Measurements from ENCODE around the gene CCDC146.
"Not testable (repeated sequence)": the region's sequence is repeated elsewhere in the genome, so short reads cannot be mapped to it uniquely, and the experiment has no call there.

Gene CCDC146

DNA sequence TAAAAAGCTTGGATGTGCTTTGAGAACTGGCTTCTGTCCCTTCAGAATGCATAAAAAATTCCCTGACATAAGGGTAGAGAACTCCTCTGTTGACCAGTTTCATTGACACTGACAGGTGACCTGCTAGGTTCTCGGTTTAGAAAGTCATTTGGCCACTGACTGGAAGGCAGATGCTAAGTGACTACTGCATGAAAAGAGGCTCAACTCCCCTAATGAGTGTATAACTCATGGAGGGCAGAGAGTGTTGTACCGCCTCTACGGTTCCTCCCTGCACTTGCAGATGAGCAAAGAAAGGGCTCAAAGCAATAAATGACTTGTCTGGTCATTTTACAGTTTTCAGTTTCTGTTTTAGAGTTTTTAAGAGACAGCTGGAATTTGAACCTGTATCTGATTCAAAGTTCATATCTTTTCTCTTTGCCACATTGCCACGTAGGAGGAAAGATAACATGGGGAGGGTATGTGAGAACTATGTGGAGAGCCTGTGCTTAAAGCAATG, 80.1 kb downstream of the CCDC146 start:
- ATAC-seq (replicated peaks) (peak; percentile 77 to 89), DNase-seq (no peak)
- Mint-ChIP-seq H3K27me3 (no peaks in the 10 kb centered on the region), H3K36me3 (no peaks in the 10 kb centered on the region), H3K9me3 (no peaks in the 10 kb centered on the region), H3K4me3 (no peak overlapping the region), H3K27ac (peak overlapping the region; percentile 49), H3K4me1 (peaks cover 26 to 44% of the 10 kb centered on the region in 2 donors)

DNA sequence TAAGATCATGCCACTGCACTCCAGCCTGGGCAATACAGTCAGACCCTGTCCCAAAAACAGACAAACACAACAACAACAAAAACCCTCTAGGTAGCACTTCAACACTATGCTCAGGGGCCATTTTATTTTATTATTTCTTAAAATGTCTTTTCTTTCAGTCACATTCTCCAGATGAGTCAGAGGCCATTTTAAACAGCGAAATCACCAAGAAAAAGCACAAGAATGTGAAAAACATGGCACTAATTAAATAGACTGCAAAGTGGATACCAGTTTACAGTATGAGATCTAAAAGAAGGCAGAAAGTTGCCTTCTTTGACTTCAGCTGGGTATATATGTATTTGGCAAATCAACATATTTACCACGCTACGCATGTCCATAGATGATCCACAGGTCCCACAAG, 83.3 kb downstream of the CCDC146 start:
- Mint-ChIP-seq H3K4me3 (no peak overlapping the region), H3K4me1 (peaks cover 14 to 20% of the 10 kb centered on the region in 2 donors), H3K27ac (no peak overlapping the region), H3K36me3 (peaks cover 12 to 18% of the 10 kb centered on the region in 2 donors), H3K27me3 (no peaks in the 10 kb centered on the region), H3K9me3 (peaks cover 12 to 17% of the 10 kb centered on the region in 2 donors)
- no peak for DNase-seq
- no peak for ATAC-seq (replicated peaks)

- DNase-seq (no peak), ATAC-seq (replicated peaks) (no peak)
- peak overlapping the region; percentile 39 for H3K27ac Mint-ChIP-seq
- H3K36me3 Mint-ChIP-seq = peaks cover 12 to 21% of the 10 kb centered on the region in 2 donors
- no peak overlapping the region for H3K4me3 Mint-ChIP-seq
- H3K4me1 Mint-ChIP-seq = peaks cover 2 to 4% of the 10 kb centered on the region in 2 donors
- H3K27me3 Mint-ChIP-seq = no peaks in the 10 kb centered on the region
- H3K9me3 Mint-ChIP-seq = peaks cover 14 to 17% of the 10 kb centered on the region in 2 donors
Measured at GRCh38 chr7:77208416-77208815, 86.0 kb downstream of the CCDC146 start.

GRCh38 chr7:77209479-77210139, 87.2 kb downstream of the CCDC146 start:
- no peak for ATAC-seq (replicated peaks)
- no peak overlapping the region for H3K4me3 Mint-ChIP-seq

DNA sequence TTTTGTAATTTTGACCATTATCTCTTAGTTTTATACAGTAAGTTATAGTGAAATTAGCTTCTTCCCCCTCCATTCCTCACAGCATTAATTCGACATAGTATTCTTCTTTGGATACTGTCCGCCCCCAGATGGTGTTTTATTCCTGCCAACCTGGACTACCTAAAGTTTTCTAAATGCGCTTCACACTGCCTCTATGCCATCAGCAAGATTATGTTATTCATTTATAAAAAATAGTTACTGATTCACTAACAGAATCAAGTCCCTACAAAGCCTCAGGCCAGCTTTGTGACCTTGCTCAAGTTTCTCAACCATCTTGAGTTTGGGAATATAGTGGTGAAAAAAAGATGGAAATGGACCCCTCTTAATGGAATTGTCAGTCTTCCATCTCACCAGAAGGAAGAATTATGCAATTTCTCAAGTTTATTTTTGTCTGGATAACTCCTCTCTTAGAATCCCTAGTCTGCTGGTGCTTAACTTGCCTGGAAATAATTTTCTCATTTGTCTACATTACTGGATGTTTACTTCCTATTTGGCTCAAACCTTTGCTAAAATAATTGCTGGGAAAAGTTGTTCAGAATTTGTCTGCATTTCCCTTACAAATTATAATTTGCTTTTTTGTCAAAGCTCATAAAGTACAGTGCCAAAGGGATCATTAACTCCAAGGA, 93.9 kb downstream of the CCDC146 start:
- H3K4me3 Mint-ChIP-seq = no peak overlapping the region
- no peaks in the 10 kb centered on the region for H3K27me3 Mint-ChIP-seq
- peaks cover 3 to 10% of the 10 kb centered on the region in 2 donors for H3K36me3 Mint-ChIP-seq
- H3K9me3 Mint-ChIP-seq = peaks cover 6 to 11% of the 10 kb centered on the region in 2 donors
- ATAC-seq (replicated peaks) (no peak), DNase-seq (no peak)
- H3K4me1 Mint-ChIP-seq = no peaks in the 10 kb centered on the region
- no peak overlapping the region for H3K27ac Mint-ChIP-seq

More at GRCh38 chr7:77209479-77210139, 87.2 kb downstream of the CCDC146 start:
- no peak overlapping the region for H3K27ac Mint-ChIP-seq
- DNase-seq = no peak
- peaks cover 12 to 21% of the 10 kb centered on the region in 2 donors for H3K36me3 Mint-ChIP-seq
- H3K9me3 Mint-ChIP-seq = peaks cover 14 to 17% of the 10 kb centered on the region in 2 donors
- peaks cover 0 to 4% of the 10 kb centered on the region in 2 donors for H3K4me1 Mint-ChIP-seq
- no peaks in the 10 kb centered on the region for H3K27me3 Mint-ChIP-seq

DNA sequence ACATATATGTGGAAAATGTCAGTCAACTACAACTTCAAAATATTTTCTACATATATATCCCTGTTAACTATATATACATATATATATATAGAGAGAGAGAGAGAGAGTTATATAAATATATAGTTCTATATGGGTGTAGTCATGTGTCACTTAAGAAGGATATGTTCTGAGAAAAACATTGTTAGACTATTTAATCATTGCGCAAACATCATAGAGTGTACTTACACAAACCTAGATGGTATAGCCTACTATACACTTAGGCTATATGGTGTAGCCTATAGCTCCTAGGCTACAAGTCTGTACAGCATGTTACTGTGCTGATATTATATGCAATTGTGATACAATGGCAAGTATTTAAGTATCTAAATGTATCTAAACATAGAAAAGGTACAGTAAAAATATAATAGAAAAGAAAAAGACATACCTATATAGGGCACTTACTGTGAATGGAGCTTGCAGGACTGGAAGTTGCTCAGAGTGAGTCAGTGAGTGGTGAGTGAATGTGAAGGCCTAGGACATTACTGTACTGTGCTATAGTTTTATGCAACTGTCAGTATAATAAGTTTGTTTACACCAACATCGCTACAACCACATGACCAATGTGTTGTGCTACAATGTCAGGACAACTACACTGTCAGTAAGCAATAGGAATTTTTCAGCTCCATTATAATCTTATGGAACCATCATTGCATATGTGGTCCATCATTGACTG, 95.2 kb downstream of the CCDC146 start:
- Mint-ChIP-seq H3K36me3 (peaks cover 3 to 10% of the 10 kb centered on the region in 2 donors), H3K9me3 (peaks cover 6 to 11% of the 10 kb centered on the region in 2 donors), H3K4me1 (peaks cover 0 to 8% of the 10 kb centered on the region in 2 donors), H3K27ac (no peak overlapping the region), H3K27me3 (no peaks in the 10 kb centered on the region), H3K4me3 (no peak overlapping the region)
- ATAC-seq (replicated peaks) (no peak), DNase-seq (no peak)

DNA sequence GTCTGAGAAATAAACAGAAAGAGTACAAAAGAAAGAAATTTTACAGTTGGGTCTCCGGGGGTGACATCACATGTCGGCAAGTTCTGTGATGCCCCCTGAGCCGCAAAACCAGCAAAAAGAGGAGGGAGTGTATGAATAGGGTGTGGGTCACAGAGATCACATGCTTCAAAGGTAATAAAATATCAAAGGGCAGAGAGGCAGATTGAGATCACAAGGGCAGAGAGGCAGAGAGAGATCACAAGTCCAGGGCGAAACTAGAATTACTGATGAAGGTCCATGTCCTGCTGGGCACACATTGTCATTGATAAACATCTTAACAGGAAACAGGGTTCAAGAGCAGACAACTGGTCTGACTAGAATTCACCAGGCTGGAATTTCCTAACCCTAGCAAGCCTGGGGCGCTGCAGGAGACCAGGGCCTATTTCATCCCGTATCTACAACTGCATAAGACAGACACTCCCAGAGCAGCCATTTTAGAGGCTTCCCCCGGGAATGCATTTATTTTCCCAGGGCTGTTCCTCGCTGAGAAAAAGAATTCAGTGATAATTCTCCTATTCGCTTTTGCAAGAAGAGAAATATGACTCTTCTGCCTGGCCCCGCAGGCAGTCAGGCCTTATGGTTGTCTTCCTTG, 97.4 kb downstream of the CCDC146 start:
- Mint-ChIP-seq H3K36me3 (peaks cover 3 to 10% of the 10 kb centered on the region in 2 donors), H3K9me3 (peaks cover 6 to 11% of the 10 kb centered on the region in 2 donors)
- ATAC-seq (replicated peaks); H3K4me1 Mint-ChIP-seq; H3K27ac Mint-ChIP-seq; DNase-seq; H3K4me3 Mint-ChIP-seq; H3K27me3 Mint-ChIP-seq: not testable (repeated sequence)

DNA sequence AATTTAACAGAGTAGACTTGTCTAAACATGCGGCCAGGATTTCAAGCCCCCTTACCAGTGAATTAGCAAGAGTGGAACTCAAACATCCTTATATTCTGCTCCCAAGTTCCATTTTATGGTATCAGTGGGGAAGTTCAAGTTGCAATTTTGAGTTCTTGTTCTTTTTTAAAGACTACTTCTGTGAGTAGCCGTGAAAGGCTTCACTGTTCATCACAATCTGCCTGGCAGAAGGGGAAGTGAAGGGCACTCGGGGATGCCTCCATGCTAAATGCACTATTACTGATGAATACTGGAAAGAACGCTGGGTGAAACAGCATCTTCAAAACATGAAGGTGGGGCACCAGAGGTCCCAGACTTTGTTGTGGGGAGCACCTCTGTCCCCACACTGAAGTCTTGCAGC, 99.7 kb downstream of the CCDC146 start:
- Mint-ChIP-seq H3K27me3 (no peaks in the 10 kb centered on the region), H3K4me1 (peaks cover 0 to 8% of the 10 kb centered on the region in 2 donors), H3K4me3 (no peak overlapping the region), H3K27ac (no peak overlapping the region), H3K9me3 (peaks cover 6 to 11% of the 10 kb centered on the region in 2 donors), H3K36me3 (peaks cover 3 to 10% of the 10 kb centered on the region in 2 donors)
- ATAC-seq (replicated peaks) (no peak), DNase-seq (no peak)

DNA sequence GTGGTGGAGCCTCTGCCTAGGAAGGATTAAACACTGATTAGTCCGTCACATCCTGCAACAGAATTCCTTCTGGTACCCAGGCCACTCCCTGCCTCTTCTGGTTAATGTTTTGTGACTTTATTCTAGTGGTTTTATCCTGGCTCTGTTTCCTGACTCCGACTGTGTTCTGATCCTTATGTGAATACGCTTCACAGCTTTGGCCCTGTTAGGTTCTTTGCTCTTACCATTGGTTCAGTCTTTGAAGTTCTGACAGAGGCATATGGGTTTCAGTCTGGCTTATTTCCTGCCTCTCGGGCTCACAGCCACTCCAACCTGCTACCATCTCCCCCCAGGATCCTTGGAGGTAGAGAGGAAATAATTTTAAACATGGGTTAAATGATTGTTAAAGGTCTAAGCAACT, 100.4 kb downstream of the CCDC146 start:
- Mint-ChIP-seq H3K4me3 (no peak overlapping the region), H3K36me3 (peaks cover 3 to 10% of the 10 kb centered on the region in 2 donors), H3K9me3 (peaks cover 6 to 11% of the 10 kb centered on the region in 2 donors), H3K4me1 (peaks cover 0 to 8% of the 10 kb centered on the region in 2 donors), H3K27me3 (no peaks in the 10 kb centered on the region), H3K27ac (no peak overlapping the region)
- no peak for ATAC-seq (replicated peaks)
- no peak for DNase-seq

DNA sequence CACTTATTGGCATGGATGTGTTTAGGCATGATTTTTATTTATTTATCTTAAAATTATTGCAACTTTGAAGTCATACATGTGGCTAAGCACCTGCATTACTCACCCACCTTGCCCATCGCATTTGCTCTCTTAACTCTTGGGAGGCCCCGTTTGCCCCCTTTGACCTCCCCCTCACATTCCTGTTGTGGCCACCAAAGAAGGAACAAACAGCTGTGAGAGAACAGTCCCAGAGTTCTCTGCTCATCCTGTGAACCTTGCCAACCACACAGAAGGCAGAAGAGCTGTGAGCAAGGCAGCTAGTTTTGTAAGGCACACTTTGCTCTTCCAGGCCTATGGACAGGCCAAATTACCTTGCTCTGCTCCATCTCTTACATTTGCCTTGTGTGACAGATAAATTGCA, 100.8 kb downstream of the CCDC146 start:
- Mint-ChIP-seq H3K9me3 (peaks cover 7 to 11% of the 10 kb centered on the region in 2 donors), H3K4me3 (no peak overlapping the region), H3K27ac (no peak overlapping the region), H3K36me3 (peaks cover 3 to 10% of the 10 kb centered on the region in 2 donors), H3K27me3 (no peaks in the 10 kb centered on the region), H3K4me1 (peaks cover 0 to 8% of the 10 kb centered on the region in 2 donors)
- ATAC-seq (replicated peaks) (no peak), DNase-seq (no peak)

DNA sequence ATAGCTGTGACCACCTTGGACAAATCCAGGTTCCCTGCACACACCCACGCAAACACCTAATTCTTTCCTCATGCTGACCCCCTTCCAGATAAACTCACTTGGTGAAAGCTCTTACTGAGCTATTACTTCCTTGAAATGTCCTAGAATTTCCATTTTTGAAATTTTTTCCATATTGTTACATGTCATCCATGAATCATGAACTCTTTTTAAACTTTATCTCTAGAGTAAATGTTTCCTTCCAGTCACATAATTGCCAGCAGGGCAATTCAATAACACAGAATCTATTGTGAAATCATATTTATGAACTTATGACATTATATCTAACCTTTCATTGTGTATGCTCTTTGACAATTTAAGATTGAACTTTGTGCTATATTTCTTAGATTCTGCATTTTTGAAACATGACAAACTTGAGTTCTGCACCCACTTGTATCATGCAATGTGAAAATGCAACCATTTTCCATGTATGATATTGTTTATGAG, 104.0 kb downstream of the CCDC146 start:
- no peaks in the 10 kb centered on the region for H3K27me3 Mint-ChIP-seq
- no peak for ATAC-seq (replicated peaks)
- H3K27ac Mint-ChIP-seq = no peak overlapping the region
- peaks cover 0 to 8% of the 10 kb centered on the region in 2 donors for H3K4me1 Mint-ChIP-seq
- no peak overlapping the region for H3K4me3 Mint-ChIP-seq
- peaks cover 11 to 12% of the 10 kb centered on the region in 2 donors for H3K36me3 Mint-ChIP-seq
- H3K9me3 Mint-ChIP-seq = peaks cover 17 to 18% of the 10 kb centered on the region in 2 donors
- DNase-seq = no peak

DNA sequence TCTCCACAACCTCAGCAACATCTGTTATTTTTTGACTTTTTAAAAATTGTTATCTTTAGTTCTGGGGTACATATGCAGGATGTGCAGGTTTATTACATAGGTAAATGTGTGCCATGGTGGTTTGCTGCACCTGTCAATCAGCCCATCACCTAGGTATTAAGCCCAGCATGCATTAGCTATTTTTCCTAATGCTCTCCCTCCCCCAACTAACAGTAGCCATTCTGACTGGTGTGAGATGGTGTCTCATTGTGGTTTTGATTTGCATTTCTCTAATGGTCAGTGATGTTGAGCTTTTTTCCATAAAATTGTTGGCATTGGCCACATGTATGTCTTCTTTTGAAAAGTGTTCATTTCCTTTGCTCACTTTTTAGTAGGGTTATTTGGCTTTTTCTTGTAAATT, 106.4 kb downstream of the CCDC146 start:
- Mint-ChIP-seq H3K36me3 (peaks cover 11 to 15% of the 10 kb centered on the region in 2 donors), H3K9me3 (peaks cover 17 to 18% of the 10 kb centered on the region in 2 donors)
- H3K4me1 Mint-ChIP-seq; H3K27ac Mint-ChIP-seq; ATAC-seq (replicated peaks); H3K4me3 Mint-ChIP-seq; H3K27me3 Mint-ChIP-seq; DNase-seq: not testable (repeated sequence)

DNA sequence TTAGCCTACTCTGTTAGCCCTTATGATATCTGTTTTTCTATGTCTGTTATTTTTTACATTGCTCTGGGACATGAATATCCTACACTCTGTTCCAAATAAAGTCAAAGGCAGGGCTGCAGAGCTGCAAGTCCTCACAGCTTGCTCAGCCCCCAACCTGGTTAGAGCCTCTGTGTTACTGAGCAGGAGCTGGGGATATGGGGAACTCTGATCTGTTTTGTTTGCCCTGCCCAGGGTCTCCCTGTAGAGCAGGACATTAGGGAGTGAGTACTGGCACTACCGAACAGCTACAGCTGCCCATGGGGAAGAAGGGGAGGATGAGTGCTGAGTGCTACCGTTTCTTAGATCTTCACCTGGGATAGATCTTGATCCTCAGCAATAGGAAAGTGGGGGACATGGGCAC, 110.1 kb downstream of the CCDC146 start:
- Mint-ChIP-seq H3K4me3 (no peak overlapping the region), H3K36me3 (peaks cover 11 to 19% of the 10 kb centered on the region in 2 donors), H3K27me3 (no peaks in the 10 kb centered on the region), H3K9me3 (peaks cover 17 to 18% of the 10 kb centered on the region in 2 donors), H3K4me1 (no peaks in the 10 kb centered on the region), H3K27ac (no peak overlapping the region)
- no peak for DNase-seq
- no peak for ATAC-seq (replicated peaks)

GRCh38 chr7:77235276-77235675, 112.9 kb downstream of the CCDC146 start:
- Mint-ChIP-seq H3K36me3 (peaks cover 7 to 16% of the 10 kb centered on the region in 2 donors), H3K27me3 (no peaks in the 10 kb centered on the region), H3K9me3 (peaks cover 9 to 11% of the 10 kb centered on the region in 2 donors), H3K27ac (no peak overlapping the region), H3K4me1 (peaks cover 14 to 22% of the 10 kb centered on the region in 2 donors), H3K4me3 (no peak overlapping the region)
- no peak for ATAC-seq (replicated peaks)
- no peak for DNase-seq

Data from stimulated activated naive B cell treated with anti-CD40 and anti-IgM and Interleukin-4, amounts not matched to agents 10 μg/mL and 1 μg/mL and 100 μg/mL, for 72 hours (primary cell).